Left hindlimb (tissue), 1 donor: ENCODE measurements around the gene CD63.
"Not testable (repeated sequence)": the region's sequence is repeated elsewhere in the genome, so short reads cannot be mapped to it uniquely, and the experiment has no call there.

ENCODE experiments used
- DNase-seq: peaks from one replicate; pipeline ENCODE4 v3.0.0-alpha.2; 2018

The CD63 gene, protein sequence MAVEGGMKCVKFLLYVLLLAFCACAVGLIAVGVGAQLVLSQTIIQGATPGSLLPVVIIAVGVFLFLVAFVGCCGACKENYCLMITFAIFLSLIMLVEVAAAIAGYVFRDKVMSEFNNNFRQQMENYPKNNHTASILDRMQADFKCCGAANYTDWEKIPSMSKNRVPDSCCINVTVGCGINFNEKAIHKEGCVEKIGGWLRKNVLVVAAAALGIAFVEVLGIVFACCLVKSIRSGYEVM

DNA sequence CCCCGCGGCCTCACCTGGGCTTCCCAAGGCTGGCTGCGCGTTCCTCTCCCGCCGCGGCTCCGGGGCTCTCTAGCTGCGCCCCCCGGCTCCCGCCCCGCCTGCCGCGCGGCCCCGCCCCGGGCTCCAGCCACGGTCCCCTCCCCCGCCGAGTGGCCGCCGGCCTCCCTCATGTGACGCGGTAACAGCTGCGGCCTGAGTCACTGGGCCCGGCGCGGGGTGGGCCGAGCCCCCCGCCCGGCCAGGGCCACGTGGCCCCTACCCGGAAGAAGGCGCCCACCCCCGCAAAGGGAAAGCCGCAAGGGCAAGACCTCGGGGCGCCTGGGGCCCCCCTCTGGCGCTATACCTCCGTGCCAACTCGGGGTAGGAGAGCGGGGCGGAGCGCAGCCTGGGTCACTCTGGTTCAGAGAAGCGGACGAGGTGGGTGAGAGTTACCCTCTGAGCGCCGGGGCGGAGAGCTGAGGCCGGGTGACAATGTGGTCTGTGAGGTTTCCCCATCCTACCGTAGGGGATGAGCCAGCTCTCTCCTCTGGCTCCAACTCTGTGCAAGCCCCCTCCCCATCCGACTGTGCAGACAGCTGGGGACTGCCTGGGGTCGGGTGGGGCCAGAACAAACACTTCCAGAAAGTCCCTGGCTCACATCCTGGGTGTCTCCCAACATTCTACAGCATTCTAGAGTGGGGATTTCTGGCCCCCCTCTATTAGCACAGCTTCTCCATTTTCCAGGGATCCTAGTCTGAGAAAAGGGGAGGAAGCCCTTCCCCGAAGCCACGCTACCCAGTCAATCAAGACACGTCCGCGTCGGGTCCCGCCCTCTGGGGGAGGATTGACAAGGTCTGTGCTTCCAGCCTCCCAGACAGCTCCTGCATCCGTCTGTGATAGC, at the start of gene CD63:
Gene CD63 (minus strand): TSS at position 71 of the 880 bp plus-strand sequence. CDS start 668 bp downstream, outside the sequence.
- DNase-seq = peak; percentile 96

DNA sequence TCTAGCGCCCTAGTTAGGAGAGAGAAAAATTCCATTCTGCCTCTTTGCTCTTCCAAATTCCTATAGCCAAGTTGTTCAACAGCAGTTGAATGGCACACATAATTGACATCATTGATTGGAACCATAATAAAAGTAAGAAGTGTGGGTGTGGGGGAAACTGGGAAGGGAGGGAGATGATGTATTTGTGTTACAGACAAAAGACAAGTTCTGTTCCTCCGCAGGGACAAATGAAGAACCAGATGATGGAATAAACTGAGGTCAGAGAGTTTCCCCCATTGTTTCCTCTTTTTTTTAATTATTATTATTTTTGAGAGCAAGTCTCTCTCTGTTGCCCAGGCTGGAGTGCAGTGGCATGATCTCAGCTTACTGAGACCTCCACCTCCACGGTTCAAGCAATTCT, 49.0 kb upstream of the CD63 start:
- DNase-seq = no peak

DNA sequence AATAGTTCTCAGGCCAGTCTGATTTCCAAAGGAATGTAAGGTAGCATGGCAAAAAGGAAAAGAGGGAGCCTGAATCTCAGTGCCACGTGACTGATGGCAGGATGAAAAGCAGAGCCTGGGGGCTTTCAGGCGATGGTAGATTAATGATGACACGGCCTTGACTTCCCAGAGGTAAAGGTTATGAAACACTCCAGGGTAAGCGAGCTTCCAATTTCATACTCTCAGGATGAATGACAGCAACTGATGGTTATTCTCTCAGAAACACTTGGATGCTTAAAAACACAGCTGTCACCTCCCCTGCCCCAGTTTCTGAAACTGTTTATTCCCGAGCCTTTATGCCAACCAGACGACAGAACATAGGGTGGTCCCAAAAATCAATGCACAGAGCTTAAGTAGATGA, 42.9 kb upstream of the CD63 start:
- no peak for DNase-seq

DNA sequence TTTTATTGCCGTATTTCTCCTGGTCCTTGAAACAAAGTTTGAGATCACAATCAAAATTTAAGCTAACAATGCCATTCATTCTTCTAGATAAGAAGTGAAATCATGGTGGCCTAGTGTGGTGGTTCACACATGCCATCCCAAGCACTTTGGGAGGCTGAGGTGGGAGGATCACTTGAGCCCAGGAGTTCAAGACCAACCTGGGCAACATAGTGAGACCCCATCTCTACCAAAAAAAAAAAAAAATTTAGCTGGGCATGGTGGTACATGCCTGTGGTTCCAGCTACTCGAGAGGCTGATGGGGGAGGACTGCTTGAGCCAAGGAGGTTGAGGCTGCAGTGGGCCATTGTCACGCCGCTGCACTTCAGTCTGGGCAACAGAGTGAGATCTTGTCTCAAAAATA, 38.3 kb upstream of the CD63 start:
- DNase-seq = no peak

DNA sequence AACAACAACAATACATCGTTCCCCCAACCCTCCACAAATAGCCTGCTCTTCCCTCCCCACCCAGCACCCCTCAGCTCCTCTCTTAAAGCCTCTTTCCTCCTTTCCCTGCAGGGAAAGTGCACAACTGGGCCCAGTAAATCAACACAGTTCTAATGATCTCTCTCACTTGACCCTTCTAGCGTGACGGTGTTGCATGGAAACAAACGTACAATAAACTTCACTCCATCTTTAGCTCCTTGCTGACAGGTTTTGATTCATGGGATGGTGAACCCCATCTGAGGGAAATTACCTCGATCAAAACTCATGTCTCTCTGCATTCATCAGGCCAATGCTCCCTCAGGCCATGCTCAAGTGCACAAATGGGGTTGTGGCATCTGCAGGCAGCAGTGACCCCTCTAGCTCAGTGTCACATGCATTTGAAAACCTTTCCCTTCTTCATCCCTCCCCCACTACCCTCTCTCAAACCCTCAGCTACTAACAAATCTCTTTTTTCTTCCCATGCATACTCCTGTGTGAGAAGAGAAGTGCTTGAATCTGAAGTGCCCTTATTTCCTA, 37.0 kb upstream of the CD63 start:
- DNase-seq = no peak

DNA sequence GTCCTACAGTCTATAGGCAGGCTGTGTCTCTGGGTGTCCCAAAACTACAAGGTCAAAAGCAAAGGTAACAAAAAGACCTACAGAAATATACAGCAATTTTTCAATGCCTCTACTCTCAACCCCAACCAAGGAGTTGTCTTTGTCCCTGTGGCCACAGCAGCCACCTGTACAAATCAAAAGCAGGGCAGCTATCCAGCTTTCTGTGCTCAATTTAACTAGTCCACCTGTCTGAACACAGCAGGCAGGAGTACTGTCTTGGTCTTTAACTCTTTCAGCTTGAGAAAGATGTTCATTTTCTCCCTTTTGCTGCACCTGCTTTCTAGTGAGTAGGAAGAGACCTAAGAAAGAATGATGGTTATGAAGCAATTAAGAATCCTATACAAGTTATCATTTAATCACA, 33.8 kb upstream of the CD63 start:
- no peak for DNase-seq

DNA sequence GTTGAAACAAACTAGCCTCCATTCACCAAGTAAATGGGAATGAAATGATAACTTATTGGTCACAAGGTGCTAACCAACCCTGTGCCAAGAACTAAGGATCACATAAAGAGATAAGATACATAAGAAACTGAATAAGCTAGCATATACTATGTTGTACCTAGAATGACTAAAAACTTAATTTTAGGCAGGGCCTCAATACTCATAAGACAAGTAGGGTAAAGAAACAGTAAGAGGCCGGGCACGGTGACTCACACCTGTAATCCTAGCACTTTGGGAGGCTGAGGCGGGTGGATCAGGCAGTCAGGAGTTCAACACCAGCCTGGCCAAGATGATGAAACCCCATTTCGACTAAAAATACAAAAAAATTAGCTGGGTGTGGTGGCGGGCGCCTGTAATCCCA, 31.9 kb upstream of the CD63 start:
- DNase-seq = no peak

DNA sequence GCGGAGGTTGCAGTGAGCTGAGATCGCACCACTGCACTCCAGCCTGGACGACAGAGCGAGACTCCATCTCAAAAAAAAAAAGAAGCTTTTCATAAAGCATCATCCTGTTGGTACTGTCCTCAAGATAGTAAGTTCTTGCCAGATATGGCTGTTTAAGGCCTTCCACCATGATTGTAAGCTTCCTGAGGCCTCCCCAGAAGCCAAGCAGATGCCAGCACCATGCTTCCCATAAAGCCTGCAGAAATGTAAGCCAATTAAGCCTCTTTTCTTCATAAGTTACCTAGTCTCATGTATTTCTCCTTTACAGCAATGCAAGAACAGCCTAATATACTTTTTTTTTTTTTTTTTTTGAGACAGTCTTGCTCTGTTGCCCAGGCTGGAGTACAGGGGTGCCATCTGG, 29.8 kb upstream of the CD63 start:
- not testable (repeated sequence) for DNase-seq

DNA sequence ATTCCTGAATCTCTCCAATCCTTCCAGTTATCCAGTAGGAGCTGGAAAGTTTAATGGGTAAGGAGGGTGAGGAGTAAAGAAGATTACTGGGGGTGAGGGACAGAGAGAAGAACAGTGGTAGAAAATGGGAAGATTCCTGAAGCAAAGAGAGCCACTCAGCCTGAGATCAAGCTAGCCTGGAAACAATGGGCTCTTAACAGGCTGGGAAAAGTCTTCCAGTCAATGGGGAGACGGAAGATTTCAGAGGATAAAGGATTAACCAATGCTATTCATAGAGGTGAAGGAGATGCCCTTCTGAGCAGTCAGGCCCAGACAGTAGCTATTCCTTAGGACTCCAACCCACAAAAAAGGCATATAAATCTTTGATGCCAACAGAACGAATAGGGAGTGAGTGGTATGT, 28.9 kb upstream of the CD63 start:
- no peak for DNase-seq

DNA sequence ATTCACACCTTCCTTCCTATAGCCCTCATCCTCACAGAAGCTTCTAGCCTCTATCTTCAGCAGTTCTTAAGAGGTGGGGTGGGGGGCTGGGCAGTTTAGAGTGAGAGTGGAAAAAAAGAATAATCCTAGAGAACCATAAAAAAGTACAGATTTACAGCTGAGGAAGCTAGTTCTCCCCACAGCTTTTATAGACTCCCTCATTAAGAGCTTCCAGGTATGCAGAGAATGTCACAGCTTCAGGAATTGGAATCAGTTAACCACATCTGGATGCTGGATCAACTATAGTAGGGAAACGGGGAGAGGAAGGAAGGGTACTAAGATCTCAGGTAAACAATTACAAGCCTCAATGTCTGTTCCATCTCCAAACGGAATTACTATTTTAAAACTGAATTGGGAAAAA, 26.4 kb upstream of the CD63 start:
- no peak for DNase-seq

DNA sequence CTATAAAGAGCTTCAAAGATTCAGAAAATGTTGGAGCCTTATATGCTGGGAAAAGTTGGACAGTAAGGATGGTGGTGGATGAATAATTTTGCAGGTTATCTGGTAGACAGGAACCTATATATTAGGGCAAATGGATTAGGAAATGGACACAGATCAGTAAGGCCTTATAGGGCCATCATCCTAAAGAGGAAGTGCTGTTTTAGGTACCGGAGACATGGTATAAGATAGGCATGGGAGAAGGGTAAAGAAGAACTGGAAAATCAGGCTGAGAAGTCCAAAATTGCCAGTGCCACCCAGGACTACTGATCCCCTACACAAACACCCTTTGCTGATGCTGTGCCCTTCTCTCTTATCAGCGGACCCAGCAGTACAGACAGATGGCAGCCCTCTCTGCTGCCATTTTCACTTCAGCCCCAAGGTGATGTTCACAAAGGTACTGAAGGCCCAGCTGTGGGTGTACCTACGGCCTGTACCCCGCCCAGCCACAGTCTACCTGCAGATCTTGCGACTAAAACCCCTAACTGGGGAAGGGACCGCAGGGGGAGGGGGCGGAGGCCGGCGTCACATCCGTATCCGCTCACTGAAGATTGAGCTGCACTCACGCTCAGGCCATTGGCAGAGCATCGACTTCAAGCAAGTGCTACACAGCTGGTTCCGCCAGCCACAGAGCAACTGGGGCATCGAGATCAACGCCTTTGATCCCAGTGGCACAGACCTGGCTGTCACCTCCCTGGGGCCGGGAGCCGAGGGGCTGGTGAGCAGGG, 19.6 kb upstream of the CD63 start:
- DNase-seq = no peak

DNA sequence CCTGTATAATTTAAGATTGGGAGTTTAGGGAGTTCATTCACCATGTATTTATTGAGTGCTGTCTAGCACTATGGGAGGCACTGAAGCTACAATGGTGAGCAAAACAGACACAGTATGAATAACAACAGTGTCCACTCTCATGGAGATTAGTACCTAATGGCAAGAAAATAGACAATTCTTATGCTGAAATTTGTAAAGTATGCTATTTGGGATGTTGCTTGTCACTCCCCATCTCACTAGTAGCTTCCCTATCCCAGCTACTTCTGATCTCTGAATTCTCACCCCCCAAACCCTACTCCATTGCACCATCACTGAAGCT, 18.1 kb upstream of the CD63 start:
- DNase-seq = no peak

DNA sequence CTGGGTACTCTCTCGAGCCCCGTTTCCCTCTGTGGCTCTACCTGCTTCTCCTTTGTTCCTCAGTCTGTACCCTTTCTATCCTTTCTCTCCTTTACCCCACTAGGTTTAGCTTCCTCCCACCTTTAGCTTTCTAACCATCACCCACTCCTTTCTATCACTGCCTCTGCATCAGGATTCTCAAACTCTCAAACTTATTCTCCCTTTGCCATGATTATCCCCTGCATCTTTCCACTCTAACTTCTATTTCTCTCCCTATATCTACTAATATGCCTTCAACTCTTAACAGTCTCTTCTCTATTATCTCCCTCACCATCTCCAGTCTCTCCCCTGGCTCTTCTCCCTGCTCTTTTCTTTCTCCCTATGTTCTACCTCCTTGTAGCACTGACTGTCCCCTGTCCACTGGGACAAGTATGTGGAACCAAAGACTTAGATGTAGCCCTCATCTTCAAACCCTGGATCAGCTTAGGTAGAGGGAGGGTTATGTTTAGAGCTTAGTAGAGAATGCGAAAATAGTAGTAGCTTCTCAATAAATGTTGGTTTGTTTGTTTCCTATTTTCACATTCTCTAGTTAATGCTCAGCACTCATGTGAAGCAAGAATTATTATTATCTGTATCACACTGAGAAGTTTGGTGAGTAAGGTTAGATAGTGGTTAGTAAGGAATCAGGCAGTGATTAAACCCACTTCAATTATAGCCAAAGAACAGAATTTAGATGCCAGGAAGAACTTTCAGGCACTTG, 17.5 kb upstream of the CD63 start:
- no peak for DNase-seq

DNA sequence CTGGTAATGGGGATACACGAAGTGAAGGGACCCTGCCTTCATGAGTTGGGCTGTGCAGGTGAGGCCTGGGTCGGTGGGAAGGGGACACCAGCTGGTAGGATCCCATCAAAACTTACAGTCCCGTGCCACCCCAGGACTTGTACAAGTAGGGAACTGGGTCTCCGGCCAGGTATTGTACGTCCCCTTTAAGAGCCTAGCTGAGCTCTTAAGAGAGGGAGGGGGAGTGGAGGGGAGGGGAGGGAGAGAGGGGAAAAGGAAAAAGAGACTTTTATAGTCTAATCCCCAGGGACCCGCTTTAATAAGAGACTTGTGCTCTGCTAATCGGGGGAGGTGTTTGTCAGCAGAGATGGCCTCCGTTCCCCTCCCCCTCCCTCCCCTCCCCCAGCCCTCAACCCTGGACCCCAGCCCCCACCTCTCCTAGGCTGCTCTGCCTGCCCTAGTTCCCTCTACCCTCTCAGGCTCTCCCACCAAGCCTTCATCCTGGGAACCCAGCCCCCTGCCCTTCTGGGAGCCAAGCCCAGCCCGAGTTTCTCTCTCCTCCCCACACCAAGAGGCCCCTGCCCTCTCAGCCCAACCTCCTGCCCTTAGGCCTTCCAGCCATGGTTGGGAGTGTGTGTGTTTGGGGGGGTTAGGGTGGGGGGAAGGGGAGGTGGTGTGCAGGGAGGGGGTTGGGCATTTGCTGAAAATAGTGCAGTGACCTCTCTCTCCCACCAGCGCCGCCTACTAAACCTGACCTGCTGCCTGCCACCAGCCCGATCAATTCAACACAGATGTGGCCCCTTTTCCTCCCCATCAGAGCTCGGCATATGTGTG, 16.8 kb upstream of the CD63 start:
- peak; percentile 68 for DNase-seq

DNA sequence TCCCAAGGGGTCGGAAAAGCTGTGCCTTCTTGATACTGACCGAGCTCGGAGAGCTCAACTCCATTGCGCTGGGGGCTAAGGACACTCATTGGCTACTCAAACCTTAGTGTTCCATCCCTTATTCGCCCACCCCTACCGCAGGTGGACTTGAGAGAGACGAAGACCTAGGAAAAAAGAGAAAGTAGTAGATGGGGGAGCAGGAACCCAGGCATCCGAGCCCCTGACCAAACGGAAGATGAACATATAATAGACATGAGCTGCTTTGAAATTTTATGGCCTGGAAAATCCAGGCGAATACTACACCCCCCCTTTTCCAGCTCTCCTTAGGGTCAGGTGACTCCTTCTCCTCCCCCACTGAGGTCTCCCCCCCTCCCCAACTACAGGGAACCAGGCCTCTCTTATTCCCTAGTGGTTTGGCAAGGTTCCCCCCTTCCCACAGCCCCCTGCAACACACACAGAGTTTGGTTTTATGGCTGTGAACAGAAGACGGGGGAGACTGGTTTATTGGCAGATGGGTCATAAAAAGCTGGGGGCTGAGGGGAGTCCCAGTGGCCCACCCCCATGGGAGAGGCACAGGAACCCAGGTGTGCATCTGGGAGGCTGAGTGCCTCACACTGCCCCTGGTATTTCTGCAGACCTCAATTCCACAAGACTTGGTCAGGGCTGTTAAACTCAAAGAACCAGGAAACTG, 15.7 kb upstream of the CD63 start:
- DNase-seq = no peak

DNA sequence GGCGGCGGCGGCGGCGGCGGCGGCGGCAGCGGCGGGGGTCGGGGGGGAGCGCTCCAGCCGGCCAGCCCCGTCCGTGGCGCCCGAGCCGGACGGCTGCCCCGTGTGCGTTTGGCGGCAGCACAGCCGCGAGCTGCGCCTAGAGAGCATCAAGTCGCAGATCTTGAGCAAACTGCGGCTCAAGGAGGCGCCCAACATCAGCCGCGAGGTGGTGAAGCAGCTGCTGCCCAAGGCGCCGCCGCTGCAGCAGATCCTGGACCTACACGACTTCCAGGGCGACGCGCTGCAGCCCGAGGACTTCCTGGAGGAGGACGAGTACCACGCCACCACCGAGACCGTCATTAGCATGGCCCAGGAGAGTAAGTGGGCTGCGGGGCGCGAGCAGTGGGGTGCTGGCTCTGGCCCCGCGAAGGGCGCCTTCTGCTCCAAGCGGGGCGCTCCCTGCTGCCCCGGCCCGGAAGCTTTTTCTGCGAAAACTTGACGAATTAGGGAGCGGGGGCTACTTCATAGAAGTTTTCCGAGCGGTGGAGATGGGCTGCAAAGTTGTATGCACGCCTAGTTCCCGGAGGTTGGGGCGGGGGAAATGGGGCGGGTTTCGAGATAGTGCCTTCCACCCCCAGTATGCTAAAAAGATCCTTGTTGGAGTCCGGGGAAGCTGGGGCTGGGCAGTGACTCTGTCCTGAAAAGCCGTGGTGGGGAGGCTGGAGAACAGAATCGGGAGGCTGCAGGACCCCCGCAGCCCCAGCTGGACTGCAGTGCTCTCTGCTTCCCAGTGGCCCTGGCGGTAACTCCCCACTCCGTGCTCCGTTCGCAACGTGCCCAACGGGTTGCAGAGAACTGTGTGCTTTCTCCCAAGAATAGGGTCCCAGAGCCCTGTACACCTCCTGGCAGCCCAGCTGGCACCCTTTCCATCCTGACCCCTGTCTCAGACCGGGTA, 14.9 kb upstream of the CD63 start:
- peak; percentile 62 for DNase-seq

DNA sequence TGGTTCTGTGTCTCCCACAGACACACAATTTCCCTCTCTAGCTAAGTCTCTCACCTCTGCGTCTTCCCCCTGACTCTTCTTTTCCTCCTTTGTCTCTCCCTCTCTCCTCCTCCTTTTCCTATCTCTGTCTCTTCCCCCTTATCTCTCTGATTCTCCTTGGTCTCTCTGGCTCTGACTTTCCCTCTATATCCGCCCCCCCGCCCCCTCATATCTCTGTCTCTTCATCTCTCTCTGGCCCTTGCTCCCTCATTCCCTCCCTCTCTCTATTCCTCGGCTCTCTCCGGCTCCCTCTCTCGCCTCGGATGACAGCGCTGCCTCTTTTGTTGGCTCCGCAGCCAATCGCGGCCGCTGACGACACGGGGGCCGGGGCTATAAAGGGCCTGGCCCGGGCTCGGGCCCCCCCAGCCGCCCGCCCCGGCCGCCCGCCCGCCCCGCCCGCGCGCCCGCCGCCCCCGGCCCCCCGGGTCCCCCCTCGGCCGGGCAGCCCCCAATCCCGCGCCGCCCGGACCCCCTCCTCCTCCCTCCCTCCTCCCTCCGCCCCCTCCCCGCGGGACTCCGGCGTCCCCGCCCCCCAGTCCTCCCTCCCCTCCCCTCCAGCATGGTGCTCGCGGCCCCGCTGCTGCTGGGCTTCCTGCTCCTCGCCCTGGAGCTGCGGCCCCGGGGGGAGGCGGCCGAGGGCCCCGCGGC, 14.1 kb upstream of the CD63 start, which contains the start of gene GDF11:
Gene GDF11 (plus strand): TSS at position 404 of the 687 bp plus-strand sequence. CDS start 195 bp downstream, at position 599.
- peak; percentile 91 for DNase-seq

DNA sequence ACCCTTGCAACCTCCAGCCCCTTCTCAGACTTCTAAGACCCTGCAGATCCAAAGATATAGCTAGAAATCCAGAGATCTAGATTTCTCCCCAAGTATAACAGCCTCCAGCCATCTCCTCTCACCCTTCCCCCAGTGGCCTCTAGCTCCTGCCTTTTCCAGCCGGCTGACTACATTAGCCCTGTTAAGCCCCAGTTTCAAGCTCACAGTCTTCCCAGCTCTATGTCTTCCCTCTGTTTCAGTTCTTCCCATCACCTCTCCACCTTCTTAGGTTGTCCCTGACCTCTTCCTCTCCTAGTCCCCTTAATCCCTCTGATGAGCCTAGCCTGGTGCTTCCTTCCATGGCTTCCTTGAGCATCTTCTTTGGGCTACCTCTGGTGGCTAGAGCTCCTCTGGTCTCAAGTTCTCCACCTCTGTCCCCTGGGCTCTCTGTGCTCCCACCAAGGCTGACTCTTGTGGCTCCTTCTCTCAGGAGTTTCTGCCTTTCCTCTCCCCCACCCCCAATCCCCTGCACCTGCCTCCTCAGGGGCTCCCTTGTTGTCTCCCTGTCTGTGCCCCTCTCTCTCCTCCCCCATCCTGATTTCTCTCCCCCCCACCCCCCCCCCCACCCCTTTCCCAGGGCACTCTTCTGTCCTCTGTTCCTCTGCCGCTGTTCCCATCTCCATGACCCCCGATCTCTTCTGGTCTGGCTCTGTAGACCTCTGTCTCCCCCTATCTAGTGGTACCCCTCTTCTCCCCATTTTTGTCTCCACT, 13.3 kb upstream of the CD63 start:
- no peak for DNase-seq

DNA sequence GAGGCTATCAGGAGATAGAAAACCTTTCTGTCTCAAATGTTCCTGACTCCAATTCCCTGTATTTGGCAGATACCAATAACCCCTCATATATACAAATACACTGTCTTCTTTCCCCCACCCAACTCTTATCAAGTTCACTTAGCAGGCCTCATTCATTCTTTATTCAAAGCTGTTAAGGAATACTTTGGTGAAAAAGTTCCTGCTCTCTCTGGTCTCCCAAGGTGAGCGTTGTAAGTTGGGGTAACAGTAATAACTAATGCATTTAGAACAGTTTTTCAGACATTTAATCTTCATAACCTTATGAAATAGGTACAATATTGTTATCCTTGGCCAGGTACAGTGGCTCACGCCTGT, 10.2 kb upstream of the CD63 start:
- DNase-seq = no peak
